NCI-H2171 treated with DMSO at 0.1 percent for 48 hours (cell line): Measurements from ENCODE around the gene DNAJC6.

ENCODE experiments used
- DNase-seq: peaks from one replicate; lab custom pipeline; 2025; lab: John Stamatoyannopoulos, UW

The DNAJC6 gene

GRCh38 chr1:65401612-65402011 lies 92.3 kb downstream of the DNAJC6 start:
- DNase-seq: no peak

GRCh38 chr1:65404941-65405340 lies 95.6 kb downstream of the DNAJC6 start:
- no peak for DNase-seq

DNA sequence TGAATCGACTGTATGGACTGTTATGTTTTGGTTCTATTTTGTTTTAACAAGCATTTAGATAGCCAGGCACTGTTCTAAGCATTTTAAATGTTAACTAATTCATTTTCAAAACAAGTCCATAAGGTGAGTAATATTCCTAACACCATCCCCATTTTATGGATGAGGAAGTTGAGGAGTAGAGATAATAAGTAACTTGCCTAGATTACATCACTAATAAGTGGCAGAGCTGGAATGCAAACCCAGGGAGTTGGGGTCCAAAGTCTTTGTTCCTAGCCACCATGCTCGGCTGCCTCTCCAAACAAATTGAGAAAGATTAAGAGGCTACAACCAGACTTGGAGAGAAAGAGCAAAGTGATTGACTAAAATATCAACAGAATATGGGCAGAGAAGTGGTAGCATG lies 98.5 kb downstream of the DNAJC6 start:
- no peak for DNase-seq

DNA sequence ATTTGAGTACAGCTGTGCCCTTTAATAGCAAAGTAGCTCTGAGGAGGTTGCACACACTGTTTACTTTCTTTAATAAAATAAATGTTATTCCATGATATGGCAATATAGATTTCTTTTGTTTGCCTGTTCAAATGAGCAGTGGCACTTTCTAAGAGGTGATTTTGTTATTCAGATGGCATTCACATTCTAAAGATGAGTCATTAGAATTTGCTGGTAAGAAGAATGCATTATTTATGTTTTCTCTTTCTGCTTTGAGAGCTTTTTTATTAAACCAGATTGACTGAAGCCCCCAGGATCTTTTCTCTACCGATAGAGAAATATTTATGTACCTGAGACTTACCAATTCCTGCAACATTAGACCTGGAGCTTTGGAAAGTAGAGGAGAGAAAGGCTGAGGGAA lies 100.0 kb downstream of the DNAJC6 start:
- DNase-seq: no peak

- no peak for DNase-seq
Measured at GRCh38 chr1:65409816-65410326, 100.5 kb downstream of the DNAJC6 start.

DNA sequence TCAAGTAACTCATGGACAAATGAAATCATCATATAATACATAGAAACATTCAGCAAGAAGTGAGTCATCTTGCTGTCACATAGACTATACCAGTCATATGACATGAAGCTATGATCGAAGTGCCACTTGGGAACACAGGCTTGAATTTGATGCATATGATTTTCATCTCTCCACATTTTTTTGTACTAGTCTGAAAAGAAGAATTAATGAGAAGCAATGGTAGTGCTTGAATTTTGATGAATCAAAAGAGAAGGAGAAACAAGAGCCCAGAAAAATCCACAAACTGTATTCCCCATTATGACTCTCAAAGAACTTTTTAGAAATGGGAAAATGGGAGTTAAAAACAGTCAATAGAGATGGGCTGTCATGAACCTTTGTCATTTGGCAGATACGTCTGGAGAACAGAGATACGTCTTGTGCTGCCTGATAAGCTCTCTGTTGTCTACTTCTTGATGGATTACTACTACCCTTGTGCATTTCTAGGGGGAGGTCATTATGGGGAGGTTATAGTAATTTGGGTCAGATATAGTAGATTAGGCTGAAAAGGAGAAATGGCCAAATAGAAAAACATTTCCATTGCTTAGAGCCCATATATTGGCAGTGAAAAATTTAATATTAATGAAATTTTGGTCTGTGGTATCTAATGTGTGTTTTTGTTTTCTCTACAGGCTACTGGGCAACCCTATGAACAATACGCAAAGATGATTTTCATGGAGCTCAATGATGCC lies 103.1 kb downstream of the DNAJC6 start:
- DNase-seq: no peak

DNA sequence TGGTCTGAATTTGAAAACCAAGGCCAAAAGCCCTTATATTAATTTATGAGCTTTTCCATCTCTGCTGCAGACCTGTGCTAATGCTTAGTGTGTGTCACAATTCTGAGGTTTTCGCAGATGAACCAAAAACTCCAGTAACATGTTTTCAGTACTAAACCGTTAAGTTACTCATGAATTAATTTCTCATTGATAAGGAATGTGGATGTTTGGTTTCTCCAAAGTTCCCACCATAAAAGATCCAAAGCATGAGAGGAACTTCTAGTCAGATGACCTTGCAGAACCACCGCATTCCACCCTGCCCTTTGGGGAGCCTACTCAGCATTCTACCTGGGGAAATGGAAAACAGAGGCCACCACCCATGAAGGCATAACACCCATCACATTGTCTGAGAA lies 103.6 kb downstream of the DNAJC6 start:
- no peak for DNase-seq

GRCh38 chr1:65414538-65414937 lies 105.2 kb downstream of the DNAJC6 start:
- DNase-seq: no peak

GRCh38 chr1:65416767-65417166 lies 107.4 kb downstream of the DNAJC6 start:
- DNase-seq: no peak

- no peak for DNase-seq
Measured at GRCh38 chr1:65417729-65418128, 108.4 kb downstream of the DNAJC6 start.

DNA sequence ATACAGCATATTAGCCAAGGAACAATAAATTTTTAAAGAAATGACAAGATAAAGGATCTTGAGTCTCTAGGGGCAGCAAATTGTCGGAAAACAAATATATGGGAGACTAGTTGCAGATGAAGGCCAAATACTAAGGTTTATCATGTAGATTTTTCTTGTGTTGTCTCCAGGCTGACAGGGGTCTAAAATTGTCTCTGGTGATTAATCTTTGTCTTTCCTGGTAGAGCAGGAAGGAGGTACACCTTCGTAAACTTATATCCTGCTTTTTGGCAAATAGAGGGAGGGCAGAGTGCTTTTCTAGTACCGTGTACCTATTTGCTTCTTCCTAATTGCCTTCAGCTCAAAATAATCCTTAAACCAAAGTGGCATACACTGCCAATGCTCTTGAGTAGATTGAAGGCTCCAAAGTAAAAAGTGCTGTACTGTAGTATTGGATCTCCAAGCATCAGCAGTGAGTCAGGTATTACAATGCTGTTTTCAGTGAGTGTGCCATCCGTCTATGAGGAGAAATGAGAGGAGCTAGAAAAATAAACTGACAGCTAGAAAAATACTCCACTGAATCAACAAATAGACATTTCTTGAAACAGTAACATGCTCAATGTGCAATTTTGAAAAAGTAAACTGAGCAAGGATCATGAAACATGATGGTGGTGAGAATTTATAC lies 109.3 kb downstream of the DNAJC6 start:
- DNase-seq: no peak

GRCh38 chr1:65419681-65420589 lies 110.6 kb downstream of the DNAJC6 start:
- peak; percentile 99 for DNase-seq

DNA sequence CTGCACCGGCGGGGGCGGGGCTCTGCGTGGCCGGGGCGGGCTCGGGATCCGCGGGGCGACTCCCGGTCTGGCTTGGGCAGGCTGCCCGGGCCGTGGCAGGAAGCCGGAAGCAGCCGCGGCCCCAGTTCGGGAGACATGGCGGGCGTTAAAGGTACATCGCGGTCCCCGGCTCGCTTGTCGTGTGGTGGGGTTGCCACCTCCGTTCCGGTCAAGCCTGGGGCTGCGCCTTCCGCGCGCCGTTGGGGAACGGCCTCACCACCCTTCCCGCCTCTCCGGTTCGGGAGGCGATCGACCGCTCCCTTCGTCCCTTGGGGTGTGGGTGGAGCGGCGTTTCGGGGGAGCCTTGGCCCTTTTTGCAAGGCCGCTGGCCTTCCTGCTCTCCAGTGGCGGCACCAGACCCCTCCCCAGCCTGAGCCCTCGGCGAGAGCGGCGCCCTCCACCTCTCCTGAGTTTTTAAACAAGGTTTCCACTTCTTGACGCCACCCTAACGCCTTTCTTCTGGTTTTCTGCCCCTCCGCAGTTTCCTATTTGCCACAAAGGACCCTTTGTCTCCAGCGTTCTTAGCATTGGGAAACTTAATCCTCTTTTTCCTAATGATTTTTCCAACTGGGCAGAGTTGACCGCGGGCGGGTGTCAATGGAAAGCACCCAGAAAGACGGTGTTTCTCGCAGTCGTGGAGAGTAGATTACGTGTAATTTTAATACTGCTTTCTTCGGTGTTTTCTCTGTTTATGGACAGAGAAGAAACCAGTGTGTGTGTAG lies 111.4 kb downstream of the DNAJC6 start, which contains the start of the genes LEPR and LEPROT:
TSS of gene LEPR (plus strand) at position 79 of the 761 bp plus-strand sequence. CDS start 144,898 bp downstream, outside the sequence.
TSS of gene LEPROT (plus strand) at position 79 of the 761 bp plus-strand sequence. CDS start at position 136, 57 bp downstream.
- DNase-seq: peak; percentile 54

DNA sequence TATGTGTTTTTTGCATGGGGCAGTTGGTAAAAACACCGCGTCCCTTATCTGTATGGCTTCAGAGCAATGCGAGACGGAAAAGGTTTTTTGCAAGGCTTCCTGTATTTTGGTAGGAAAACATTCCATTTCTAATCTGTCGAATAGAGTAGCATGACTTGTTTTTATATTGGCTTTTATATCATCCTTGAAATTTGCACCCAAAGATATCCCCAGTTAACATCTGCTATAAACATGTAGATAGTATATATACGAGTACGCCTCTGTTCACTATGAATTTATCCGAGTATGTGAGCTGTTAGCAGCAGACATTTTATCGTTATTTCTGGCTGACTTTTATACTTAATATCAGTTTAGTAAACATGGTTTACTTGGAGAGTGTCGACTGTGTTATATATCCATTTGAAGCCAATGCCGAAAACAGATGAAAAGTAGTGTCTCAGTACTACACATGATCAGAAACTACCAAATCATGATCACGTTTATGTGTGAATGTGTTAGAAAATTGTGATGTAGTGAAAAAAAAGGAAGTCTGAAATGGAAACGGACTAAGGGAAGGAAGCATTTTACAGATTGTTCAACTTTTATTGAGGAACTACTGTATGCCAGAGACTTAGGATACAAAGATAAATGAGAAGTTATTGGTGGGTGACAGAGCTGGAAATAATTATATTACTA lies 112.1 kb downstream of the DNAJC6 start:
- peak; percentile 27 for DNase-seq

DNA sequence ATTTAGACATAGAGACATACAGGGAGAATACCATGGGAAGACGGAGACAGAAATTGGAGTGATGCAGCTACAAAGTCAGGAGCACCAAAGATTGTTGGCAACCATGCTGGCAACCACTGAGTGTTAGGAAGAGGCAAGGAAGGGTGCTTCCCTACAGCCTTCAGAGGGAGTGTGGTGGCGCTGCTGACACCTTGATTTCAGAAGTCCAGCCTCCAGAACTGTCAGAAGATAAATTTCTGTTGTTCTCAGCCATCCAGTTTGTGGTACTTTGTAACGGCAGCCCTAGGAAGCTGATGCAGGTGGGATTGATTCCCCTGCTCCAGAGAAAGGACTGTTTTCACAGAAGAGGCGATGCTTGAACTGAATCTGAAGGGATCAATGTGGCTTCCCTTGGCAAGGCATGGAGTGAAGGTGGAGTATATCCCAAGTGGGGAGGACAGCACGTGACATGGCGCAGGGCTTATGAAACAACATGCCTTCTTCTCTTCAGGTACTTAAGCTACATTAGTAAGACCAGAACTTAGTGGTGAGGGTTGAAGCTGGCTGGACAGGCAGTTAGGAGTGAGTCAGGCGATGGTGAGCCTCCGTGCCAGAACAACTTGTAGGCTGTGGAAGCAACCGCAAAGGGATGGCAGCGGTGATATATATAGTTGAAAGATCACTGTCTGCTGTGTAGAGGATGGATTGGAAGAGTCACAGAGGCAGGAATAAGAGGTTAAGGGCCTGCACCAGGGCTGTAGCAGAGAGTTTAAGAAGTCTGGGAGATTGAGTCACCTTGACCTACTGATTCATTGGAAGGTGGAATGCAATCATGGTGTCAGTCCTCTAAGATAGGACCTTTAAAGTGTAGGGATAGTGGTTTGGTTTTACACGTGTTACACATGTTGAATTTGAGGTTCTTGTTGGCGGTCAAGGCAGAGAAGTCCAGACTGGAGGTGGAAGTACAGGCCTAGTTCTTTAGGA lies 113.2 kb downstream of the DNAJC6 start:
- no peak for DNase-seq

GRCh38 chr1:65423884-65424572 lies 114.7 kb downstream of the DNAJC6 start:
- no peak for DNase-seq

GRCh38 chr1:65424573-65424889 lies 115.2 kb downstream of the DNAJC6 start:
- DNase-seq: no peak

DNA sequence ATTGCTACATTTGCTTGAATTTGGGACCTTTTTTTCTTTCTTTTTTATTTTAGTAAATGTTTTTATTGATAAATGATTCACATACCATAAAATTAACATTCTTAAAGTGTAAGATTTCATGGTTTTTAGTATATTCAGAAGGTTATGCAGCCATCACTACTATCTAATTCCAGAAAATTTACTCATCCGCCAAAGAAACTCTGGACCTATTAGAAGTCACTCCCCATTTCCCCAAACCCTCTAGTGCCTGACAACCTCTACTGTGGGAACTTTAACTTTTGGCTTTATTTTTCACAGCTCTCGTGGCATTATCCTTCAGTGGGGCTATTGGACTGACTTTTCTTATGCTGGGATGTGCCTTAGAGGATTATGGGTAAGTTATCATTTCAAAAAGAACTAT lies 115.7 kb downstream of the DNAJC6 start:
- DNase-seq: no peak

DNA sequence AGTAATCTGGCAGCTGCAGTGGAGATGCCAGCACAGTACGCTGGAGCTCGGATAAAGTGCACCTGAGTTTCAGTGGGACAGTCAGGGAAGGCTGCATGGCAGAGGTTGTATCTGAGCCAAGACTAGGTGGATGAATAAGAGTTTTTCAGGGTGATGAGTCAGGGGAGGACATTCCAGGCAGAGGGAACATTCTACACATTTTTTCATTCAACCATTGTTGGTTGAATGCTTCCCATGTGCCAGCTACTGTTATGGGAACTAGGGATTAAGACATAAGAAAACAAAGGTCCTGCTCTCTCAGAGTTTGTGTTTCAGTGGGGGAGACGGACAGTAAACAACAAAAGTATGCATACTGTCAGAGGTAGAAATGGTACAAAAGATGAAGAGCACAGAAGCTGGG lies 116.4 kb downstream of the DNAJC6 start:
- DNase-seq: no peak
